ENCODE results near the gene LRP5.
"Not testable (repeated sequence)": the region's sequence is repeated elsewhere in the genome, so short reads cannot be mapped to it uniquely, and the experiment has no call there.

Gene LRP5

GRCh38 chr11:68282141-68282860, 30.1 kb upstream of the LRP5 start:
- DNase-seq = no peak

GRCh38 chr11:68282861-68283230, 29.5 kb upstream of the LRP5 start:
- DNase-seq = no peak

GRCh38 chr11:68284588-68284987, 27.8 kb upstream of the LRP5 start:
- DNase-seq = not testable (repeated sequence)

GRCh38 chr11:68287419-68287818, 25.0 kb upstream of the LRP5 start:
- DNase-seq = no peak

GRCh38 chr11:68289456-68289855, 22.9 kb upstream of the LRP5 start:
- no peak for DNase-seq

- no peak for DNase-seq
These were observed 18.7 kb upstream of the LRP5 start for GRCh38 chr11:68293708-68294107.

- no peak for DNase-seq
These were observed 17.1 kb upstream of the LRP5 start for GRCh38 chr11:68295271-68295670.

GRCh38 chr11:68295940-68296339, 16.5 kb upstream of the LRP5 start:
- no peak for DNase-seq

- DNase-seq = no peak
These were observed 15.9 kb upstream of the LRP5 start for GRCh38 chr11:68296344-68297051.

- DNase-seq = no peak
These were observed 15.4 kb upstream of the LRP5 start for GRCh38 chr11:68297052-68297378.

- no peak for DNase-seq
These were observed 14.9 kb upstream of the LRP5 start for GRCh38 chr11:68297494-68297811.

- peak; percentile 57 for DNase-seq
These were observed 14.4 kb upstream of the LRP5 start for GRCh38 chr11:68297812-68298658.

GRCh38 chr11:68298659-68299516, 13.5 kb upstream of the LRP5 start:
- DNase-seq = no peak

- not testable (repeated sequence) for DNase-seq
These were observed 12.9 kb upstream of the LRP5 start for GRCh38 chr11:68299517-68299879.

- DNase-seq = no peak
These were observed 12.1 kb upstream of the LRP5 start for GRCh38 chr11:68300076-68300830.

- DNase-seq = no peak
These were observed 10.1 kb upstream of the LRP5 start for GRCh38 chr11:68302256-68302655.

GRCh38 chr11:68302670-68303069, 9.7 kb upstream of the LRP5 start:
- no peak for DNase-seq

- DNase-seq = no peak
These were observed 9.3 kb upstream of the LRP5 start for GRCh38 chr11:68303083-68303482.

GRCh38 chr11:68303982-68304780, 8.2 kb upstream of the LRP5 start:
- no peak for DNase-seq

- DNase-seq = no peak
These were observed 5.8 kb upstream of the LRP5 start for GRCh38 chr11:68306636-68307035.

GRCh38 chr11:68308068-68308467, 4.3 kb upstream of the LRP5 start:
- no peak for DNase-seq
